ENCODE data around the gene EMP1.

DNA sequence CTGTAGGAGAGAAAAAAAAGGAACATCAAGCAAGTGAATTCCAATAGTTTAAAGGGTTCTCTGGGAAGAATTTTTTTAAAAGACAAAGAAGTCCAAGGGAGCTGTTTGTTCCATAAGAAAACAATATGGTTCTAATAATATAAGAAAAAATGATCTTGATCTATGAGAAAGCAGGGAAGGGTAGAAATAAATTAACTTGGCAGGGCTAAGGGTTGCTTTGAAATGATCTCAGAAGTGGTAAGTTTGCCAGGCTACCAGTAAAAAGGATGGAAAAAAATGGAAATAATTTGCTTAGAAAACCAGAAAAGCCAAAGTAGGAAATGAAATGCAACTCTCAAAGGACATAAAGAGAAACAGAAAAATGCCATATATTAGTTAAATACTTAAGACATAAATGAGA lies 41.7 kb upstream of the EMP1 start:
- no peak for TF ChIP-seq EZH2 (IDR thresholded peaks at IDR 0.05; ENCODE audit: low read depth, unreplicated experiment)
- no peak for TF ChIP-seq CREB1 (CRISPR knock-in tag; IDR thresholded peaks at IDR 0.05; ENCODE audit: low read depth)
- TF ChIP-seq, protein P1, sequence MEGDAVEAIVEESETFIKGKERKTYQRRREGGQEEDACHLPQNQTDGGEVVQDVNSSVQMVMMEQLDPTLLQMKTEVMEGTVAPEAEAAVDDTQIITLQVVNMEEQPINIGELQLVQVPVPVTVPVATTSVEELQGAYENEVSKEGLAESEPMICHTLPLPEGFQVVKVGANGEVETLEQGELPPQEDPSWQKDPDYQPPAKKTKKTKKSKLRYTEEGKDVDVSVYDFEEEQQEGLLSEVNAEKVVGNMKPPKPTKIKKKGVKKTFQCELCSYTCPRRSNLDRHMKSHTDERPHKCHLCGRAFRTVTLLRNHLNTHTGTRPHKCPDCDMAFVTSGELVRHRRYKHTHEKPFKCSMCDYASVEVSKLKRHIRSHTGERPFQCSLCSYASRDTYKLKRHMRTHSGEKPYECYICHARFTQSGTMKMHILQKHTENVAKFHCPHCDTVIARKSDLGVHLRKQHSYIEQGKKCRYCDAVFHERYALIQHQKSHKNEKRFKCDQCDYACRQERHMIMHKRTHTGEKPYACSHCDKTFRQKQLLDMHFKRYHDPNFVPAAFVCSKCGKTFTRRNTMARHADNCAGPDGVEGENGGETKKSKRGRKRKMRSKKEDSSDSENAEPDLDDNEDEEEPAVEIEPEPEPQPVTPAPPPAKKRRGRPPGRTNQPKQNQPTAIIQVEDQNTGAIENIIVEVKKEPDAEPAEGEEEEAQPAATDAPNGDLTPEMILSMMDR (conservative IDR thresholded peaks at IDR 0.05; ENCODE audit: low read depth in 2 of 2), result no peak
- TF ChIP-seq POLR2AphosphoS5 (IDR thresholded peaks at IDR 0.05; ENCODE audit: low read depth), result no peak
- no peak for TF ChIP-seq EZH2phosphoT487 (IDR thresholded peaks at IDR 0.05; ENCODE audit: unreplicated experiment)
- TF ChIP-seq ZNF114 (CRISPR knock-in tag; IDR thresholded peaks at IDR 0.05), result no peak
- TF ChIP-seq, protein P2, sequence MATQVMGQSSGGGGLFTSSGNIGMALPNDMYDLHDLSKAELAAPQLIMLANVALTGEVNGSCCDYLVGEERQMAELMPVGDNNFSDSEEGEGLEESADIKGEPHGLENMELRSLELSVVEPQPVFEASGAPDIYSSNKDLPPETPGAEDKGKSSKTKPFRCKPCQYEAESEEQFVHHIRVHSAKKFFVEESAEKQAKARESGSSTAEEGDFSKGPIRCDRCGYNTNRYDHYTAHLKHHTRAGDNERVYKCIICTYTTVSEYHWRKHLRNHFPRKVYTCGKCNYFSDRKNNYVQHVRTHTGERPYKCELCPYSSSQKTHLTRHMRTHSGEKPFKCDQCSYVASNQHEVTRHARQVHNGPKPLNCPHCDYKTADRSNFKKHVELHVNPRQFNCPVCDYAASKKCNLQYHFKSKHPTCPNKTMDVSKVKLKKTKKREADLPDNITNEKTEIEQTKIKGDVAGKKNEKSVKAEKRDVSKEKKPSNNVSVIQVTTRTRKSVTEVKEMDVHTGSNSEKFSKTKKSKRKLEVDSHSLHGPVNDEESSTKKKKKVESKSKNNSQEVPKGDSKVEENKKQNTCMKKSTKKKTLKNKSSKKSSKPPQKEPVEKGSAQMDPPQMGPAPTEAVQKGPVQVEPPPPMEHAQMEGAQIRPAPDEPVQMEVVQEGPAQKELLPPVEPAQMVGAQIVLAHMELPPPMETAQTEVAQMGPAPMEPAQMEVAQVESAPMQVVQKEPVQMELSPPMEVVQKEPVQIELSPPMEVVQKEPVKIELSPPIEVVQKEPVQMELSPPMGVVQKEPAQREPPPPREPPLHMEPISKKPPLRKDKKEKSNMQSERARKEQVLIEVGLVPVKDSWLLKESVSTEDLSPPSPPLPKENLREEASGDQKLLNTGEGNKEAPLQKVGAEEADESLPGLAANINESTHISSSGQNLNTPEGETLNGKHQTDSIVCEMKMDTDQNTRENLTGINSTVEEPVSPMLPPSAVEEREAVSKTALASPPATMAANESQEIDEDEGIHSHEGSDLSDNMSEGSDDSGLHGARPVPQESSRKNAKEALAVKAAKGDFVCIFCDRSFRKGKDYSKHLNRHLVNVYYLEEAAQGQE (IDR thresholded peaks at IDR 0.05; ENCODE audit: unreplicated experiment), result no peak
- no peak for TF ChIP-seq JUNB (IDR thresholded peaks at IDR 0.05; ENCODE audit: unreplicated experiment)
- TF ChIP-seq, protein P3, sequence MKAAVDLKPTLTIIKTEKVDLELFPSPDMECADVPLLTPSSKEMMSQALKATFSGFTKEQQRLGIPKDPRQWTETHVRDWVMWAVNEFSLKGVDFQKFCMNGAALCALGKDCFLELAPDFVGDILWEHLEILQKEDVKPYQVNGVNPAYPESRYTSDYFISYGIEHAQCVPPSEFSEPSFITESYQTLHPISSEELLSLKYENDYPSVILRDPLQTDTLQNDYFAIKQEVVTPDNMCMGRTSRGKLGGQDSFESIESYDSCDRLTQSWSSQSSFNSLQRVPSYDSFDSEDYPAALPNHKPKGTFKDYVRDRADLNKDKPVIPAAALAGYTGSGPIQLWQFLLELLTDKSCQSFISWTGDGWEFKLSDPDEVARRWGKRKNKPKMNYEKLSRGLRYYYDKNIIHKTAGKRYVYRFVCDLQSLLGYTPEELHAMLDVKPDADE (IDR thresholded peaks at IDR 0.05), result no peak
- TF ChIP-seq ZNF331 (CRISPR knock-in tag; IDR thresholded peaks at IDR 0.05; ENCODE audit: low read depth), result no peak
- TF ChIP-seq NANOG (IDR thresholded peaks at IDR 0.05; ENCODE audit: borderline replicate concordance), result no peak

Data from GM23338 (cell line).